ENCODE results near the gene LRP10. TPM values are rescaled to one million over a fixed set of nuclear protein-coding genes. Genes with fewer than 3 reads are reported as not detected.

The LRP10 gene
- total RNA-seq, 4 donors from 2014 or later = 82.3 to 151 (median 97.0) TPM

DNA sequence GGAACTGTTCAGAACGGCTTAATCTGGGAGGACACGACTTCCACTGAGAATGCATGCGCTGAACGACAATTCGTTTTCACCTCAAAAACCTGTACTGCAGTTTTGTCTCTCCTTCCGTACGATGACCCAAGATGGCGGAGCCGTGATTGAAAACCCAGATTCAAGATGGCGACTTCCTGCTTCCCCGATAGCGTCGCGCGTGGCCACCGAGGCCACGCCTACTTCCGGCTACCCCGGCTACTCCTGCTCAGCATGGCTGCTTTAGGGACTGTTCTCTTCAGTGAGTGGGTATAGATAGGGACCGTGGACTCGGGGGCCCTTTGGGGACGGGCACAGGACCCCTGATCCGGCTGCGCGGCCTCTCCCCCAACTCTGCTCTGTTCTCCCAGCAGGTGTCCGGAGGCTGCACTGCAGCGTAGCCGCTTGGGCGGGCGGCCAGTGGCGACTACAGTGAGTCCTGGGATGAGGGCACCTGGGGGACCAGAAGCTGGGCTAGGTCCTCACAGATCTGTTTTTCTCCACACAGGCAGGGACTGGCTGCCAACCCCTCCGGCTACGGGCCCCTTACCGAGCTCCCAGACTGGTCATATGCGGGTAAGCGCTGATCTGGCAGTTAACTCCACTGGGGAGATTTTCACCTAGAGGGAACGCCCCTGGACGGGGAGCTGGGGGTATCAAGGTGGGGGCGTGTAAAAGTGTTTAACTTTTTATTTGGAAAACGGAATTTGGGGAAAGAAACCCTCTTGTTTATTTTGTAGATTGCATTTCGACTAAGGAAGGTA lies 41.7 kb upstream of the LRP10 start, which contains the start of gene MRPL52:
Gene MRPL52 (plus strand): TSS at position 227 of the 782 bp plus-strand sequence. CDS start 26 bp downstream, at position 253.
- H3K4me1 ChIP-seq = peaks cover 0 to 15% (median 7%) of the 10 kb centered on the region in 4 donors
- peak; percentile 80 to 85 for DNase-seq (ENCODE audit: low spot score in 2 of 2)
- peaks cover 0 to 25% (median 9%) of the 10 kb centered on the region in 3 donors for H3K36me3 ChIP-seq
- H3K27ac ChIP-seq = peak within 1 kb of the TSS; percentile 65 to 84 (median 75)
- WGBS, 2 donors = 1 to 2% methylated on average over 31 to 37 of the region's 41 CpGs
- TF ChIP-seq, protein P1, sequence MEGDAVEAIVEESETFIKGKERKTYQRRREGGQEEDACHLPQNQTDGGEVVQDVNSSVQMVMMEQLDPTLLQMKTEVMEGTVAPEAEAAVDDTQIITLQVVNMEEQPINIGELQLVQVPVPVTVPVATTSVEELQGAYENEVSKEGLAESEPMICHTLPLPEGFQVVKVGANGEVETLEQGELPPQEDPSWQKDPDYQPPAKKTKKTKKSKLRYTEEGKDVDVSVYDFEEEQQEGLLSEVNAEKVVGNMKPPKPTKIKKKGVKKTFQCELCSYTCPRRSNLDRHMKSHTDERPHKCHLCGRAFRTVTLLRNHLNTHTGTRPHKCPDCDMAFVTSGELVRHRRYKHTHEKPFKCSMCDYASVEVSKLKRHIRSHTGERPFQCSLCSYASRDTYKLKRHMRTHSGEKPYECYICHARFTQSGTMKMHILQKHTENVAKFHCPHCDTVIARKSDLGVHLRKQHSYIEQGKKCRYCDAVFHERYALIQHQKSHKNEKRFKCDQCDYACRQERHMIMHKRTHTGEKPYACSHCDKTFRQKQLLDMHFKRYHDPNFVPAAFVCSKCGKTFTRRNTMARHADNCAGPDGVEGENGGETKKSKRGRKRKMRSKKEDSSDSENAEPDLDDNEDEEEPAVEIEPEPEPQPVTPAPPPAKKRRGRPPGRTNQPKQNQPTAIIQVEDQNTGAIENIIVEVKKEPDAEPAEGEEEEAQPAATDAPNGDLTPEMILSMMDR (IDR thresholded peaks at IDR 0.05) = no peak
- TF ChIP-seq EP300 (IDR thresholded peaks at IDR 0.05) = peak; percentile 71 to 75
- H3K4me3 ChIP-seq = peak within 1 kb of the TSS; percentile 68 to 82 (median 74)
- no peaks in the 10 kb centered on the region for H3K9me3 ChIP-seq
- H3K27me3 ChIP-seq = no peaks in the 10 kb centered on the region

DNA sequence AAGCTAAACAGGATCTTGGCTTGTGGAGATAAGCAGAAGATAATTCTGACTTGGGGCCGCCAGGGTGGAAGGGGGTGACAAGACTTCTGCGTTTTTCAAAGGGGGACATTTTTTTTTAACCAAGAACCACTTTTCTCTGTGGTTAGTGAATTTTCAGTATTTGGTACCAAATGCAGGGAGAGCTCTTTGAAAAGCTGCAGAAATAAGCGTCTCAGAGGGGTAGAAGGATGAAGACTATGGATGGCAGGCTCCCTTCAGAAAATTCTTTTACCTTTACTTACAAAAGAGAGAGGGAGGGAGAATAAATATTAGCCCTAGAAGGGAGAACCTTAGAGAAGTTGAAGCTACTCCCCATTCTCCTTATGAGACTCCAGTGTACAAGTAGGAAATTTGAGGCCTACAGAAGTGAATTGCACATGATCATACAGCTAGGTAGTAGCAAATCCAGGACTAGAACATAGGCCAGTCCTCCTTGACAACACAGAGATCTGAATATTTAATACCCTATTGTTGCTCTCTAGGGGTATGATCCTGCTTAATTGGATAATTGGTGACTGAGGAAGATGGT lies 41.0 kb upstream of the LRP10 start:
- Histone ChIP-seq H3K27ac (peak overlapping the region in 2 of 4 donors; percentile 84), H3K36me3 (peaks cover 0 to 25% (median 9%) of the 10 kb centered on the region in 3 donors), H3K4me1 (peaks cover 0 to 12% (median 7%) of the 10 kb centered on the region in 4 donors), H3K27me3 (no peaks in the 10 kb centered on the region), H3K4me3 (peak overlapping the region; percentile 68 to 82 (median 74)), H3K9me3 (no peaks in the 10 kb centered on the region)
- TF ChIP-seq, protein P1 (IDR thresholded peaks at IDR 0.05) = no peak
- TF ChIP-seq EP300 (IDR thresholded peaks at IDR 0.05) = no peak
- no peak for TF ChIP-seq POLR2A (IDR thresholded peaks at IDR 0.05)
- WGBS, 2 donors = 22 to 25% methylated on average over 3 of the region's 3 CpGs
- no peak for DNase-seq (ENCODE audit: low spot score in 2 of 2)

DNA sequence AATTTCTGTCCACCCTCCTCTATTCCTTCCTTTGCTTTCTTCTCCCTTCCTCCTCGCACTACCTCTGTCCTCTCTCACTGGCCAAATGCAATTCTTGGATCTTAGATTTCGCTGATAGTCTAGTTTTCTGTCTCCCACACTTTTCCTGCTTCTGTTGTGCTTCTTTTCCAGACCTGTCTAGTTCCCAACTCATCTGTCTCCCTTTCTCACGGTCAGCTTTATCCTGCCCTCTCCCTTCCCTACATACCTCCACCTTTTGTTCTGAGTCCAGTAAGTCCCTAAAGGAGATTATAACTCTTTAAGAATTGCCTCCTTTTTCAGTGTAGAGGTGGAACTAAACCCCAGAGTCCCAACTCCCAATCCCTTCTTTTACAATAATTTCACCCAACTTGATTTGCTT lies 36.0 kb upstream of the LRP10 start:
- TF ChIP-seq, protein P1 (IDR thresholded peaks at IDR 0.05) = no peak
- TF ChIP-seq EP300 (IDR thresholded peaks at IDR 0.05) = no peak
- TF ChIP-seq POLR2A (IDR thresholded peaks at IDR 0.05) = no peak
- H3K36me3 ChIP-seq = peaks cover 0 to 25% (median 9%) of the 10 kb centered on the region in 3 donors
- no peak overlapping the region for H3K4me3 ChIP-seq
- no peak for DNase-seq (ENCODE audit: low spot score in 2 of 2)
- H3K4me1 ChIP-seq = peaks cover 0 to 34% (median 16%) of the 10 kb centered on the region in 4 donors
- H3K27ac ChIP-seq = peak overlapping the region in 3 of 4 donors; percentile 96 to 100 (median 97)
- H3K9me3 ChIP-seq = no peaks in the 10 kb centered on the region
- WGBS, 2 donors = 69 to 77% methylated on average over 3 of the region's 3 CpGs
- H3K27me3 ChIP-seq = no peaks in the 10 kb centered on the region

DNA sequence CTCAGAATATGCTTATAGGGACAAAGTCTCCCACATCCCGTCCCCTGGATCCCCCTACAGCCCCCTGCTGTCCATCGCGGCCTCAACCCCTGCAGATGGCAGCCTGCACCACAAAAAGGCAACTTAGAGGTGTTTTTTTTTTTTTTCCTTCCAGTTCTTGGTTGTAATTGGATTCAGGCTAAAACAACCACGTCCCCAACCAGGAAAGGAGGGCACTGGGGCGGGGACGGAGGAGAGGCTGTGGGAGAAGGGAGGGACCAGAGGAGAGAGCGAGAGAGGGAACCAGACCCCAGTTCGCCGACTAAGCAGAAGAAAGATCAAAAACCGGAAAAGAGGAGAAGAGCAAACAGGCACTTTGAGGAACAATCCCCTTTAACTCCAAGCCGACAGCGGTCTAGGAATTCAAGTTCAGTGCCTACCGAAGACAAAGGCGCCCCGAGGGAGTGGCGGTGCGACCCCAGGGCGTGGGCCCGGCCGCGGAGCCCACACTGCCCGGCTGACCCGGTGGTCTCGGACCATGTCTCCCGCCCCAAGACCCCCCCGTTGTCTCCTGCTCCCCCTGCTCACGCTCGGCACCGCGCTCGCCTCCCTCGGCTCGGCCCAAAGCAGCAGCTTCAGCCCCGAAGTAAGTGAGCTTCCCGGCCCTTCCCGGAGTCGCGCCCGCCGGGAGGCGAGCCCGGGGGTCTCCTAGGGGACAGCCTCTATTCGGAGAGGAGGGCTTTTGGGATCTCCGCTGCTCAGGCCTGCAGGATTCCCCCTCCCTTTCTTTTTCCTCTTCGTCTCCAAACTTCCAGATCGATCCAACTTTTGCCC lies 35.0 kb upstream of the LRP10 start, which contains the start of gene MMP14:
Gene MMP14 (plus strand): TSS at position 285 of the 813 bp plus-strand sequence. CDS start 233 bp downstream, at position 518.
- Histone ChIP-seq H3K4me3 (peak within 1 kb of the TSS; percentile 75 to 99 (median 82)), H3K27me3 (no peaks in the 10 kb centered on the region), H3K27ac (peak within 1 kb of the TSS; percentile 96 to 100 (median 96)), H3K36me3 (peaks cover 0 to 31% (median 14%) of the 10 kb centered on the region in 3 donors), H3K9me3 (no peaks in the 10 kb centered on the region), H3K4me1 (peaks cover 0 to 41% (median 13%) of the 10 kb centered on the region in 4 donors)
- peak; percentile 80 to 88 for DNase-seq (ENCODE audit: low spot score in 2 of 2)
- TF ChIP-seq, protein P1 (IDR thresholded peaks at IDR 0.05) = peak; percentile 14 to 56 (median 41)
- TF ChIP-seq POLR2A (IDR thresholded peaks at IDR 0.05) (peak; percentile 70 to 84), EP300 (IDR thresholded peaks at IDR 0.05) (peak in 1 of 2 donors; percentile 96)
- 1% methylated on average over 46 of the region's 46 CpGs for WGBS, 2 donors
